B cell (primary cell): ENCODE results near the gene CBFB. TPM values are rescaled to one million over a fixed set of nuclear protein-coding genes. Genes with fewer than 3 reads are reported as not detected.

ENCODE experiments used
- ATAC-seq: fragments of 200-7000 bp; cut with Tn5 transposase; one replicate; pipeline ENCODE4 v1.10.0; 2021; ENCODE audit warnings: low read depth, mild to moderate bottlenecking, moderate number of reproducible peaks, moderate library complexity
- CTCF ChIA-PET: fragments of 350-600 bp; sonication (Branson Sonifier 250); formaldehyde crosslinking; loops from one replicate; lab custom pipeline; 2021; ENCODE audit warnings: antibody characterized with exemption, inconsistent platforms; lab: Charles Lee
- POLR2A ChIA-PET: fragments of 350-600 bp; sonication (Branson Sonifier 250); formaldehyde crosslinking; loops from one replicate; lab custom pipeline; 2021; ENCODE audit warnings: antibody characterized with exemption; lab: Charles Lee
- DNase-seq: peaks from one replicate; pipeline ENCODE4 v3.0.0; 2013
- H2AFZ ChIP-seq: 2 replicates; pipeline ENCODE4 v1.6.1; 2012; ENCODE audit warnings: mild to moderate bottlenecking, low read depth, low read length; ENCODE audit not compliant: insufficient read depth, poor library complexity, severe bottlenecking
- H3K27ac ChIP-seq, 2 donors: 1 replicate in 1 of 2; 2 replicates in 1 of 2; pipeline ENCODE4 v1.5.1; 2012 to 2013; ENCODE audit warnings: low read length in 2 of 2, mild to moderate bottlenecking in 2 of 2, moderate library complexity in 1 of 2
- H3K27me3 ChIP-seq, 4 experiments: fragments of 200-600 bp in 1 of 4; sonication (generic) in 1 of 4; replicated peaks in 1 of 4; 1 replicate in 2 of 4; 2 replicates in 2 of 4; pipeline versions ENCODE4 v1.6.1 to v1.7.0; 2013 to 2016; ENCODE audit warnings: low read length in 3 of 4, mild to moderate bottlenecking in 2 of 4, mixed read lengths in 1 of 4, moderate library complexity in 1 of 4; ENCODE audit not compliant: insufficient read depth in 4 of 4, control insufficient read depth in 3 of 4; ENCODE audit errors: control extremely low read depth in 1 of 4
- H3K36me3 ChIP-seq, 2 experiments: replicated peaks in 1 of 2; 1 replicate in 1 of 2; 2 replicates in 1 of 2; pipeline versions ENCODE4 v1.6.1 to v1.7.1; 2013; ENCODE audit warnings: low read length in 1 of 2; ENCODE audit not compliant: insufficient read depth in 2 of 2, control insufficient read depth in 1 of 2; ENCODE audit errors: control extremely low read depth in 1 of 2, extremely low read depth in 1 of 2
- H3K4me1 ChIP-seq, 2 donors: fragments of 200-600 bp in 1 of 2; sonication (generic) in 1 of 2; 1 replicate in 1 of 2; 2 replicates in 1 of 2; pipeline versions ENCODE4 v1.5.1 to v1.6.1; 2013 to 2017; ENCODE audit warnings: low read length in 2 of 2; ENCODE audit not compliant: control insufficient read depth in 2 of 2, insufficient read depth in 2 of 2
- H3K4me2 ChIP-seq: replicated peaks from 2 replicates; pipeline ENCODE3; 2012; ENCODE audit warnings: mild to moderate bottlenecking, low read depth, low read length; ENCODE audit not compliant: poor library complexity, severe bottlenecking
- H3K4me3 ChIP-seq, 5 experiments: fragments of 200-600 bp in 1 of 5; sonication (generic) in 1 of 5; 1 replicate in 3 of 5; 2 replicates in 2 of 5; pipeline versions ENCODE4 v1.5.1 to v1.7.0; 2011 to 2016; ENCODE audit warnings: low read length in 4 of 5, mild to moderate bottlenecking in 4 of 5, low read depth in 2 of 5, control low read depth in 1 of 5, moderate library complexity in 1 of 5; ENCODE audit not compliant: insufficient read depth in 1 of 5; ENCODE audit errors: control extremely low read depth in 1 of 5, extremely low read depth in 1 of 5
- H3K79me2 ChIP-seq: fragments of 200-600 bp; sonication (generic); one replicate; pipeline ENCODE4 v1.6.0; 2016; ENCODE audit warnings: low read length; ENCODE audit not compliant: control insufficient read depth, insufficient read depth
- H3K9ac ChIP-seq: fragments of 200-600 bp; sonication (generic); 2 replicates; pipeline ENCODE4 v1.6.1; 2017; ENCODE audit warnings: mild to moderate bottlenecking, low read length, moderate library complexity
- H3K9me3 ChIP-seq, 3 donors: one replicate each; pipeline versions ENCODE4 v1.6.1 to v1.7.1; 2013; ENCODE audit warnings: low read length in 2 of 3; ENCODE audit not compliant: control insufficient read depth in 2 of 3, insufficient read depth in 1 of 3; ENCODE audit errors: control extremely low read depth in 1 of 3
- H4K20me1 ChIP-seq: 2 replicates; pipeline ENCODE4 v1.6.0; 2012; ENCODE audit warnings: mild to moderate bottlenecking, low read length; ENCODE audit not compliant: insufficient read depth, control insufficient read depth, poor library complexity, severe bottlenecking
- H3K27ac Mint-ChIP-seq: one replicate; pipeline ENCODE4 v1.8.0; 2021; ENCODE audit warnings: mixed read lengths
- H3K27me3 Mint-ChIP-seq: one replicate; pipeline ENCODE4 v1.8.0; 2021; ENCODE audit warnings: mixed read lengths
- H3K4me1 Mint-ChIP-seq: one replicate; pipeline ENCODE4 v1.8.0; 2021; ENCODE audit warnings: mixed read lengths
- H3K4me3 Mint-ChIP-seq: one replicate; pipeline ENCODE4 v1.8.0; 2021; ENCODE audit warnings: mixed read lengths
- H3K9me3 Mint-ChIP-seq: one replicate; pipeline ENCODE4 v1.8.0; 2022; ENCODE audit warnings: mixed read lengths; ENCODE audit not compliant: insufficient read depth
- CTCF ChIP-seq: fragments of 200-600 bp; IDR thresholded peaks from one replicate; pipeline ENCODE4 v1.8.0; 2022; ENCODE audit warnings: antibody characterized with exemption, mild to moderate bottlenecking
- EZH2 ChIP-seq: IDR thresholded peaks from 2 replicates; pipeline ENCODE4 v1.6.1; 2012; ENCODE audit warnings: borderline replicate concordance, low read depth, mild to moderate bottlenecking, moderate library complexity, low read length; ENCODE audit not compliant: insufficient read depth, poor library complexity, severe bottlenecking
- WGBS: methylation state at CpG from one replicate; pipeline ENCODE4 v1.1.5; 2013; ENCODE audit warnings: missing lambda C conversion rate; ENCODE audit not compliant: insufficient coverage; 5-methylcytosine and 5-hydroxymethylcytosine counted together
- intact Hi-C: fragments of 100-400 bp; cut with micrococcal nuclease; formaldehyde crosslinking; loops from one replicate; pipeline ENCODE4 v1.10.0; 2022
- polyA plus RNA-seq: library from polyadenylated mRNA; depleted of rRNA; stranded (reverse); fragments of >200 nt; gene quantifications from 2 replicates; pipeline ENCODE4 v1.2.3, GENCODE V29; 2012
- total RNA-seq, 2 donors: library from RNA; stranded (reverse); fragments of 120-200 nt in 1 of 2; gene quantifications; 1 replicate in 1 of 2; 2 replicates in 1 of 2; pipeline versions ENCODE4 v1.2.3 to v1.2.4, GENCODE V29; 2013 to 2022

CBFB gene
- total and polyA plus RNA-seq, 2 donors (not counting 1 experiment from before 2014, with no cell fraction given): 19.5 to 89.0 TPM

- Histone ChIP-seq H4K20me1 (no peaks in the 10 kb centered on the region), H3K9ac (peak overlapping the region; percentile 69), H3K4me2 (peak overlapping the region; percentile 95), H2AFZ (peak overlapping the region; percentile 72), H3K79me2 (no peaks in the 10 kb centered on the region), H3K9me3 (no peaks in the 10 kb centered on the region), H3K27me3 (peaks cover 0 to 20% (median 0%) of the 10 kb centered on the region in 4 experiments), H3K4me1 (peaks cover 7 to 15% of the 10 kb centered on the region in 2 donors), H3K4me3 (peak overlapping the region; percentile 18 to 69 (median 59)), H3K36me3 (peaks cover 0 to 5% of the 10 kb centered on the region in 2 experiments), H3K27ac (peak overlapping the region in 1 of 2 donors; percentile 50)
- DNase-seq (peak; percentile 83), ATAC-seq (peak; percentile 69)
- Mint-ChIP-seq H3K27me3 (peaks cover 10% of the 10 kb centered on the region), H3K4me1 (peaks cover 18% of the 10 kb centered on the region), H3K9me3 (no peaks in the 10 kb centered on the region), H3K4me3 (peak overlapping the region; percentile 88), H3K27ac (peak overlapping the region; percentile 61)
- no peak for TF ChIP-seq EZH2
- no peak for TF ChIP-seq CTCF
- POLR2A ChIA-PET: interaction anchor here (1.1 kb wide), 1 partner anchor 13 kb away, joined by 4 read pairs; no protein-coding TSS in a partner anchor
- 11% methylated on average over 72 of the region's 89 CpGs for WGBS
- CTCF ChIA-PET: no interaction called here
- intact Hi-C loops: no loop called here
These were observed 28.3 kb upstream of the CBFB start for GRCh38 chr16:67000384-67001351.

GRCh38 chr16:67001726-67002125 lies 27.2 kb upstream of the CBFB start:
- Histone ChIP-seq H3K9ac (peak overlapping the region; percentile 48), H3K9me3 (no peaks in the 10 kb centered on the region), H3K4me3 (no peak overlapping the region), H3K4me2 (peak overlapping the region; percentile 95), H3K4me1 (peaks cover 7 to 15% of the 10 kb centered on the region in 2 donors), H3K27me3 (peaks cover 0 to 20% (median 0%) of the 10 kb centered on the region in 4 experiments), H3K27ac (no peak overlapping the region), H3K36me3 (peaks cover 0 to 5% of the 10 kb centered on the region in 2 experiments), H3K79me2 (no peaks in the 10 kb centered on the region), H2AFZ (no peak overlapping the region), H4K20me1 (no peaks in the 10 kb centered on the region)
- Mint-ChIP-seq H3K9me3 (no peaks in the 10 kb centered on the region), H3K4me3 (peak overlapping the region; percentile 88), H3K4me1 (peaks cover 18% of the 10 kb centered on the region), H3K27ac (no peak overlapping the region), H3K27me3 (peaks cover 10% of the 10 kb centered on the region)
- TF ChIP-seq EZH2: no peak
- TF ChIP-seq CTCF: no peak
- DNase-seq: no peak
- no peak for ATAC-seq
- intact Hi-C loops: no loop called here
- CTCF ChIA-PET: no interaction called here
- POLR2A ChIA-PET: no interaction called here
- WGBS: 83% methylated on average over 1 of the region's 3 CpGs
